Measurements from ENCODE around the gene AIP. TPM values are rescaled to one million over a fixed set of nuclear protein-coding genes. Genes with fewer than 3 reads are reported as not detected.

Gene AIP
- total RNA-seq, 1 experiment from 2014 or later = 73.5 TPM

- DNase-seq (ENCODE audit: low spot score) = no peak
Observed at GRCh38 chr11:67522844-67523555, 40.2 kb downstream of the AIP start, which contains the start of gene CABP2. Gene CABP2, minus strand, starts transcription at chr11:67523446. Its CDS starts 120 bp downstream, at chr11:67523326.

GRCh38 chr11:67523556-67524479 is 41.0 kb downstream of the AIP start:
- no peak for DNase-seq (ENCODE audit: low spot score)
- in situ Hi-C loops (cut with HindIII; ENCODE audit: low sequenced_read_pairs) = no loop called here

More at GRCh38 chr11:67522844-67523555, 40.2 kb downstream of the AIP start, which contains the start of gene CABP2:
- in situ Hi-C loops (cut with HindIII; ENCODE audit: low sequenced_read_pairs) = no loop called here

- DNase-seq (ENCODE audit: low spot score) = no peak
- in situ Hi-C loops (cut with HindIII; ENCODE audit: low sequenced_read_pairs) = no loop called here
Observed at GRCh38 chr11:67524480-67524808, 41.6 kb downstream of the AIP start.

GRCh38 chr11:67525275-67525976 is 42.6 kb downstream of the AIP start:
- in situ Hi-C loops (cut with HindIII; ENCODE audit: low sequenced_read_pairs) = no loop called here
- DNase-seq (ENCODE audit: low spot score) = no peak

GRCh38 chr11:67528376-67528775 is 45.5 kb downstream of the AIP start:
- in situ Hi-C loops (cut with HindIII; ENCODE audit: low sequenced_read_pairs) = no loop called here

GRCh38 chr11:67530282-67530592 is 47.4 kb downstream of the AIP start:
- in situ Hi-C loops (cut with HindIII; ENCODE audit: low sequenced_read_pairs) = no loop called here
- DNase-seq (ENCODE audit: low spot score) = no peak

More at GRCh38 chr11:67528376-67528775, 45.5 kb downstream of the AIP start:
- DNase-seq (ENCODE audit: low spot score) = no peak

GRCh38 chr11:67532889-67533288 is 50.1 kb downstream of the AIP start:
- in situ Hi-C loops (cut with HindIII; ENCODE audit: low sequenced_read_pairs) = no loop called here

GRCh38 chr11:67534070-67534679 is 51.3 kb downstream of the AIP start:
- no peak for DNase-seq (ENCODE audit: low spot score)
- in situ Hi-C loops (cut with HindIII; ENCODE audit: low sequenced_read_pairs) = no loop called here

More at GRCh38 chr11:67532889-67533288, 50.1 kb downstream of the AIP start:
- no peak for DNase-seq (ENCODE audit: low spot score)

GRCh38 chr11:67535561-67535960 is 52.7 kb downstream of the AIP start:
- in situ Hi-C loops (cut with HindIII; ENCODE audit: low sequenced_read_pairs) = no loop called here
- DNase-seq (ENCODE audit: low spot score) = no peak

GRCh38 chr11:67538306-67538705 is 55.5 kb downstream of the AIP start:
- no peak for DNase-seq (ENCODE audit: low spot score)
- in situ Hi-C loops (cut with HindIII; ENCODE audit: low sequenced_read_pairs) = no loop called here

- in situ Hi-C loops (cut with HindIII; ENCODE audit: low sequenced_read_pairs) = no loop called here
- no peak for DNase-seq (ENCODE audit: low spot score)
Observed at GRCh38 chr11:67538823-67539505, 56.1 kb downstream of the AIP start.

GRCh38 chr11:67539550-67539949 is 56.7 kb downstream of the AIP start:
- in situ Hi-C loops (cut with HindIII; ENCODE audit: low sequenced_read_pairs) = no loop called here
- DNase-seq (ENCODE audit: low spot score) = no peak

Other genes starting within 250 kb of the AIP start
- 35.1 and 48.8 TPM in 2 replicates for gene GRK2, start 216.6 kb upstream of the AIP start, total RNA-seq (2014; rRNA removed; shearing (Covaris generic))
- 25.2 and 40.3 TPM in 2 replicates for gene ANKRD13D, start 193.7 kb upstream of the AIP start, total RNA-seq (2014; rRNA removed; shearing (Covaris generic))
- 1.5 and 1.8 TPM in 2 replicates for gene SSH3, start 179.5 kb upstream of the AIP start, total RNA-seq (2014; rRNA removed; shearing (Covaris generic))
- gene POLD4, start 129.5 kb upstream of the AIP start, total RNA-seq (2014; rRNA removed; shearing (Covaris generic)) = 15.2 and 19.4 TPM in 2 replicates
- 1.9 and 4.2 TPM in 2 replicates for gene CLCF1, start 109.4 kb upstream of the AIP start, total RNA-seq (2014; rRNA removed; shearing (Covaris generic))
- 20.3 and 38.1 TPM in 2 replicates for gene RAD9A, start 91.0 kb upstream of the AIP start, total RNA-seq (2014; rRNA removed; shearing (Covaris generic))
- gene PPP1CA, start 81.2 kb upstream of the AIP start, total RNA-seq (2014; rRNA removed; shearing (Covaris generic)) = 319 TPM in 2 replicates
- 0.10 and 0.31 TPM in 2 replicates for gene TBC1D10C, start 78.9 kb upstream of the AIP start, total RNA-seq (2014; rRNA removed; shearing (Covaris generic))
- not detected in 2 replicates for gene CARNS1, start 67.3 kb upstream of the AIP start, total RNA-seq (2014; rRNA removed; shearing (Covaris generic))
- gene RPS6KB2, start 54.5 kb upstream of the AIP start, total RNA-seq (2014; rRNA removed; shearing (Covaris generic)) = 121 and 125 TPM in 2 replicates
- not detected in 2 replicates for gene PTPRCAP, start 45.3 kb upstream of the AIP start, total RNA-seq (2014; rRNA removed; shearing (Covaris generic))
- 177 and 184 TPM in 2 replicates for gene CORO1B, start 39.5 kb upstream of the AIP start, total RNA-seq (2014; rRNA removed; shearing (Covaris generic))
- not detected in 2 replicates for gene GPR152, start 30.3 kb upstream of the AIP start, total RNA-seq (2014; rRNA removed; shearing (Covaris generic))
- not detected in 2 replicates for gene CABP4, start 27.7 kb upstream of the AIP start, total RNA-seq (2014; rRNA removed; shearing (Covaris generic))
- gene TMEM134, start 13.8 kb upstream of the AIP start, total RNA-seq (2014; rRNA removed; shearing (Covaris generic)) = 88.8 and 126 TPM in 2 replicates
- gene PITPNM1, start 22.3 kb downstream of the AIP start, total RNA-seq (2014; rRNA removed; shearing (Covaris generic)) = 27.0 and 35.2 TPM in 2 replicates
- gene CDK2AP2, start 25.1 kb downstream of the AIP start, total RNA-seq (2014; rRNA removed; shearing (Covaris generic)) = 36.1 and 36.4 TPM in 2 replicates
- not detected in 2 replicates for gene CABP2, start 40.4 kb downstream of the AIP start, total RNA-seq (2014; rRNA removed; shearing (Covaris generic))
- 1,075 and 1,129 TPM in 2 replicates for gene GSTP1, start 100.8 kb downstream of the AIP start, total RNA-seq (2014; rRNA removed; shearing (Covaris generic))
- gene NDUFV1, start 123.9 kb downstream of the AIP start, total RNA-seq (2014; rRNA removed; shearing (Covaris generic)) = 412 and 488 TPM in 2 replicates
- gene NUDT8, start 146.9 kb downstream of the AIP start, total RNA-seq (2014; rRNA removed; shearing (Covaris generic)) = 12.1 and 12.6 TPM in 2 replicates
- not detected in 2 replicates for gene TBX10, start 156.7 kb downstream of the AIP start, total RNA-seq (2014; rRNA removed; shearing (Covaris generic))
- not detected in 2 replicates for gene ACY3, start 167.7 kb downstream of the AIP start, total RNA-seq (2014; rRNA removed; shearing (Covaris generic))
- not detected in 2 replicates for gene ALDH3B2, start 191.6 kb downstream of the AIP start, total RNA-seq (2014; rRNA removed; shearing (Covaris generic))

Data from G401 (cell line).